ENCODE measurements around the gene TTC34. TPM values are rescaled to one million over a fixed set of nuclear protein-coding genes. Genes with fewer than 3 reads are reported as not detected.
"Not testable (repeated sequence)": the region's sequence is repeated elsewhere in the genome, so short reads cannot be mapped to it uniquely, and the experiment has no call there.

TTC34 gene
- total and polyA plus RNA-seq, 2 experiments from 2014 or later: 0.08 to 0.35 TPM

- not testable (repeated sequence) for H3K27ac ChIP-seq (ENCODE audit: low read depth); H3K4me3 Mint-ChIP-seq; H3K4me1 ChIP-seq (ENCODE audit: insufficient read depth); DNase-seq (ENCODE audit: low spot score); H3F3A ChIP-seq (replicated peaks; ENCODE audit: low read depth); ATAC-seq; H3K4me1 Mint-ChIP-seq; H3K4me2 ChIP-seq; H3K9me2 ChIP-seq (ENCODE audit: insufficient read depth); H4K20me1 ChIP-seq (replicated peaks; ENCODE audit: insufficient read depth); H3K79me2 ChIP-seq (replicated peaks; ENCODE audit: insufficient read depth); H3K27ac Mint-ChIP-seq; H3K4me3 ChIP-seq; H2AFZ ChIP-seq; H3K27me3 ChIP-seq (ENCODE audit: insufficient read depth); H3K36me3 ChIP-seq (ENCODE audit: insufficient read depth)
- peaks cover 11% of the 10 kb centered on the region for H3K27me3 Mint-ChIP-seq (ENCODE audit: insufficient read depth, low read depth, poor library complexity)
- H3K9me3 Mint-ChIP-seq: peaks cover 39% of the 10 kb centered on the region
- H3K36me3 Mint-ChIP-seq (ENCODE audit: low read depth): peaks cover 18% of the 10 kb centered on the region
These were observed 113.2 kb downstream of the TTC34 start for GRCh38 chr1:2688336-2688665.

DNA sequence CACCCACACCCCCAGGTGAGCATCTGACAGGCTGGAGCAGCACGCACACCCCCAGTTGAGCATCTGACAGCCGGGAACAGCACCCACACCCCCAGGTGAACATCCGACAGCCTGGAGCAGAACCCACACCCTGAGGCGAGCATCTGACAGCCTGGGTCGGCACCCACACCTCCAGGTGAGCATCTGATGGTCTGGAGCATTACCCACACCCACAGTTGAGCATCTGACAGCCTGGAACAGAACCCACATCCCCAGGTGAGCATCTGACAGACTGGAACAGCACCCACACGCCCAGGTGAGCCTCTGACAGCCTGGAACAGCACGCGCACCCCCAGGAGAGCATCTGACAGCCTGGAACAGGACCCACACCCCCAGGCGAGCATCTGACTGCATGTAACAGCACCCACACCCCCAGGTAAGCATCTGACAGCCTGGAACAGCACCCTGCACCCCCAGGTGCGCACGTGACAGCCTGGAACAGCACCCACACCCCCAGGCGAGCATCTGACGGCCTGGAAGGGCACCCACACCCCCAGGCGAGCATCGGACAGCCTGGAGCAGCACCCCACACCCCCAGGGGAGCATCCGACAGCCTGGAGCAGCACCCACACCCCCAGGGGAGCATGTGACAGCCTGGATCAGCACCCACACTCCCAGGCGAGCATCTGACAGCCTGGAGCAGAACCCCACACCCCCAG, 113.7 kb downstream of the TTC34 start:
- not testable (repeated sequence) for H3K4me3 Mint-ChIP-seq; H3K4me2 ChIP-seq; H3K9me2 ChIP-seq (ENCODE audit: insufficient read depth); H3K27me3 ChIP-seq (ENCODE audit: insufficient read depth); H3K4me1 Mint-ChIP-seq; H3K79me2 ChIP-seq (replicated peaks; ENCODE audit: insufficient read depth); H3K4me1 ChIP-seq (ENCODE audit: insufficient read depth); ATAC-seq; H4K20me1 ChIP-seq (replicated peaks; ENCODE audit: insufficient read depth); H2AFZ ChIP-seq; H3K27ac ChIP-seq (ENCODE audit: low read depth); H3K36me3 ChIP-seq (ENCODE audit: insufficient read depth); DNase-seq (ENCODE audit: low spot score); H3K4me3 ChIP-seq; H3K27ac Mint-ChIP-seq; H3F3A ChIP-seq (replicated peaks; ENCODE audit: low read depth)
- peaks cover 44% of the 10 kb centered on the region for H3K9me3 Mint-ChIP-seq
- peaks cover 11% of the 10 kb centered on the region for H3K27me3 Mint-ChIP-seq (ENCODE audit: insufficient read depth, low read depth, poor library complexity)
- peaks cover 18% of the 10 kb centered on the region for H3K36me3 Mint-ChIP-seq (ENCODE audit: low read depth)

- not testable (repeated sequence) for H3K9me2 ChIP-seq (ENCODE audit: insufficient read depth); H3K4me3 Mint-ChIP-seq; H3K4me3 ChIP-seq; H2AFZ ChIP-seq; H3K27ac Mint-ChIP-seq; H4K20me1 ChIP-seq (replicated peaks; ENCODE audit: insufficient read depth); H3F3A ChIP-seq (replicated peaks; ENCODE audit: low read depth); H3K79me2 ChIP-seq (replicated peaks; ENCODE audit: insufficient read depth); H3K4me2 ChIP-seq; DNase-seq (ENCODE audit: low spot score); H3K4me1 ChIP-seq (ENCODE audit: insufficient read depth); ATAC-seq; H3K27ac ChIP-seq (ENCODE audit: low read depth); H3K36me3 ChIP-seq (ENCODE audit: insufficient read depth); H3K27me3 ChIP-seq (ENCODE audit: insufficient read depth); H3K4me1 Mint-ChIP-seq
- Mint-ChIP-seq H3K9me3 (peaks cover 44% of the 10 kb centered on the region), H3K36me3 (ENCODE audit: low read depth) (peaks cover 18% of the 10 kb centered on the region), H3K27me3 (ENCODE audit: insufficient read depth, low read depth, poor library complexity) (peaks cover 11% of the 10 kb centered on the region)
These were observed 114.3 kb downstream of the TTC34 start for GRCh38 chr1:2687174-2687591.

- not testable (repeated sequence) for H3K9me2 ChIP-seq (ENCODE audit: insufficient read depth); H3K4me3 ChIP-seq; H3K36me3 ChIP-seq (ENCODE audit: insufficient read depth); H3K79me2 ChIP-seq (replicated peaks; ENCODE audit: insufficient read depth); H2AFZ ChIP-seq; H4K20me1 ChIP-seq (replicated peaks; ENCODE audit: insufficient read depth); DNase-seq (ENCODE audit: low spot score); H3K4me3 Mint-ChIP-seq; H3K27ac ChIP-seq (ENCODE audit: low read depth); H3K4me1 ChIP-seq (ENCODE audit: insufficient read depth); H3K27ac Mint-ChIP-seq; H3K27me3 ChIP-seq (ENCODE audit: insufficient read depth); H3K4me1 Mint-ChIP-seq; H3K4me2 ChIP-seq; ATAC-seq; H3F3A ChIP-seq (replicated peaks; ENCODE audit: low read depth)
- Mint-ChIP-seq H3K27me3 (ENCODE audit: insufficient read depth, low read depth, poor library complexity) (peaks cover 11% of the 10 kb centered on the region), H3K9me3 (peaks cover 47% of the 10 kb centered on the region), H3K36me3 (ENCODE audit: low read depth) (peaks cover 18% of the 10 kb centered on the region)
These were observed 115.2 kb downstream of the TTC34 start for GRCh38 chr1:2686091-2686863.

DNA sequence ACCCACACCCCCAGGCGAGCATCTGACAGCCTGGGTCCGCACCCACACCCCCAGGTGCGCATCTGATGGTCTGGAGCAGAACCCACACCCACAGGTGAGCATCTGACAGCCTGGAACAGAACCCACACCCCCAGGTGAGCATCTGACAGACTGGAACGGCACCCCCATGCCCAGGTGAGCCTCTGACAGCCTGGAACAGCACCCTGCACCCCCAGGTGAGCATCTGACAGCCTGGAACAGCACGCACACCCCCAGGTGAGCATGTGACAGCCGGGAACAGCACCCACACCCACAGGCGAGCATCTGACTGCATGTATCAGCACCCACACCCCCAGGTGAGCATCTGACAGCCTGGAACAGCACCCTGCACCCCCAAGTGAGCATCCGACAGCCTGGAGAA, 115.8 kb downstream of the TTC34 start:
- H3K4me1 ChIP-seq (ENCODE audit: insufficient read depth); H3K27me3 ChIP-seq (ENCODE audit: insufficient read depth); H2AFZ ChIP-seq; H3K4me1 Mint-ChIP-seq; DNase-seq (ENCODE audit: low spot score); H3K27ac ChIP-seq (ENCODE audit: low read depth); H3F3A ChIP-seq (replicated peaks; ENCODE audit: low read depth); H3K9me2 ChIP-seq (ENCODE audit: insufficient read depth); H4K20me1 ChIP-seq (replicated peaks; ENCODE audit: insufficient read depth); H3K36me3 ChIP-seq (ENCODE audit: insufficient read depth); H3K4me3 ChIP-seq; ATAC-seq; H3K27ac Mint-ChIP-seq; H3K4me2 ChIP-seq; H3K79me2 ChIP-seq (replicated peaks; ENCODE audit: insufficient read depth); H3K4me3 Mint-ChIP-seq: not testable (repeated sequence)
- Mint-ChIP-seq H3K36me3 (ENCODE audit: low read depth) (peaks cover 18% of the 10 kb centered on the region), H3K9me3 (peaks cover 47% of the 10 kb centered on the region), H3K27me3 (ENCODE audit: insufficient read depth, low read depth, poor library complexity) (peaks cover 11% of the 10 kb centered on the region)

DNA sequence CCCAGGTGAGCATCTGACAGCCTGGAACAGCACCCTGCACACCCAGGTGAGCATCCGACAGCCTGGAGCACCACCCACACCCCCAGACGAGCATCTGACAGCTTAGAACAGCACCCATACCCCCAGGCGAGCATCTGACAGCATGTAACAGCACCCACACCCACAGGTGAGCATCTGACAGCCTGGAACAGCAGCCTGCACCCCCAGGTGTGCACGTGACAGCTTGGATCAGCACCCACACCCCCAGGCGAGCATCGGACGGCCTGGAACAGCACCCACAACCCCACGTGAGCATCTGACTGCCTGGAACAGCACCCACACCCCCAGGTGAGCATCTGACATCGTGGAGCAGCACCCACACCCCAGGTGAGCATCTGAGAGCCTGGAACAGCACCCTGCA, 116.6 kb downstream of the TTC34 start:
- H3K9me3 Mint-ChIP-seq: peaks cover 47% of the 10 kb centered on the region
- not testable (repeated sequence) for H3K27ac ChIP-seq (ENCODE audit: low read depth); H3K4me1 ChIP-seq (ENCODE audit: insufficient read depth); H2AFZ ChIP-seq; H3K4me2 ChIP-seq; H3K4me3 Mint-ChIP-seq; H3K4me1 Mint-ChIP-seq; DNase-seq (ENCODE audit: low spot score); H3K4me3 ChIP-seq; H4K20me1 ChIP-seq (replicated peaks; ENCODE audit: insufficient read depth); H3K79me2 ChIP-seq (replicated peaks; ENCODE audit: insufficient read depth); H3K27me3 ChIP-seq (ENCODE audit: insufficient read depth); H3K9me2 ChIP-seq (ENCODE audit: insufficient read depth); H3K27ac Mint-ChIP-seq; H3K36me3 ChIP-seq (ENCODE audit: insufficient read depth); H3F3A ChIP-seq (replicated peaks; ENCODE audit: low read depth); ATAC-seq
- peaks cover 18% of the 10 kb centered on the region for H3K36me3 Mint-ChIP-seq (ENCODE audit: low read depth)
- peaks cover 11% of the 10 kb centered on the region for H3K27me3 Mint-ChIP-seq (ENCODE audit: insufficient read depth, low read depth, poor library complexity)
